ENCODE results near the gene FXYD1.

Gene FXYD1

DNA sequence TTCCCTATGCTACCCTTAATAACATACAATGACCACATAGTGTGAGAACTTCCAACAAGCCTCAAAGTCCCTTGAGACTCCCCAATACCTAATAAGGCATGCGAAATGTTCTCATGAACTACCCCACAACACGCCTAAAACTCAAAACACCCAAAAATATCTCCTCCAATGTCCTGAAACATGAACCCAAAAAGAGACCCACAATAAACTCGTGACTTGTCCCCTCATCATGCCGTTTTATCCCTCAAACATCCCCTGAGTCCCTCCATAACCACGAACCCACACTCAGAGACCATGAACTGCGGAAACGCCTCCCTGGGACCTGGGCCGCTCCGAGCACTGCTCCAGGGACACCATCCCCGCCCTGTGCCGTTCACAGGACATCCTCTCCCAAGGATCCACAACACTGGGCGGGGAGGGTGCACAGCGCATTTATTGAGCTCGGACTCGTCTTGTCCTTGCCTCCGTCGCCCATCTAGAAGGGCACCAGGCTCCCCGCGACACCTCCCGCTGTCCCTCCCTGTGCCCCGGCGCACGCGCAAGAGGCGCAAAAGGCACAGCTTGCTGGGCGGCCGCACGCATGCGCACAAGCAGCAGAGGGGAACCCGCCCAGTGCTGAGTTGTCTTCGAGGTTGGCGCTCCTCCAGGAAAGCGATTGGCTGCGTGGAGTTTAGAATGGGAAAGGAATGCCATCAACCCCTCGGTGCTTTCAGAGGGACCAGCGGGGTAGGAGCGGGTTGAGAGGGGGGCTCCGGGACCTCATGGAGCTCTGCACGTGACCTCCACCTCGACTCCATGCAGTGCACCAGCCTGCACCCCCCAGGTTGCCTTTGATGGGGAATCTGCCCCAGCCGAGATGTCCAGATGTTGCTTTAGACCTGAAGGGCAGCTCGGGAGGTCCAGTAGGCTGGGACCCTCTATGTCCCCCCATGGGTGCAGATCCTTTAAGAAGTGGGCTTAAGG, 14.2 kb upstream of the FXYD1 start:
- H3K4me3 ChIP-seq (ENCODE audit: low read depth in 1 of 2, low read length in 1 of 2), result peak overlapping the region; percentile 52 to 53
- peaks cover 8 to 9% of the 10 kb centered on the region in 2 experiments for H3K4me1 ChIP-seq (ENCODE audit: control insufficient read depth in 1 of 2, insufficient read depth in 1 of 2, low read depth in 1 of 2, low read length in 1 of 2)

DNA sequence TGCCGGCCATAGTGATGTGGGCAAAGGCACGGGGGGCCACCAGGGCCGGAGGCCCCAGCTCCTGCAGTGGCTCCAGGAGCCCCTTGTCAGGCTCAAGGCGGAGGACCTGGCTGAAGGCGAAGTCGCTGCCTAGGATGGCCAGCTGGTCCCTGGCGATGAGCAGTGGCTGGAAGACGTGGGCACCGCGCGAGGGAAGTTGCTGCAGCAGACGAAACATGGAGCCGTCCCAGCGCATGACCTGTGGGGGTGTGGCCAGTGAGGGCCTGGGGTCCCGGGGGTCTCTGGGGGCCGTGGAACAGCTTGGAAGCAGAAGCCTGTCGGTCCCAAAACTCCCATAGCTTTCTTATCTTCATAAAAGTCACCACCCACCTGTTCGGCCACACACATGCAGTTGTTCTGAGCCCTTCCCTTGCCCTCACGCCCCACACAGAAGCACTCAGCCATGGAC, 13.3 kb upstream of the FXYD1 start:
- TF ChIP-seq, protein P1, sequence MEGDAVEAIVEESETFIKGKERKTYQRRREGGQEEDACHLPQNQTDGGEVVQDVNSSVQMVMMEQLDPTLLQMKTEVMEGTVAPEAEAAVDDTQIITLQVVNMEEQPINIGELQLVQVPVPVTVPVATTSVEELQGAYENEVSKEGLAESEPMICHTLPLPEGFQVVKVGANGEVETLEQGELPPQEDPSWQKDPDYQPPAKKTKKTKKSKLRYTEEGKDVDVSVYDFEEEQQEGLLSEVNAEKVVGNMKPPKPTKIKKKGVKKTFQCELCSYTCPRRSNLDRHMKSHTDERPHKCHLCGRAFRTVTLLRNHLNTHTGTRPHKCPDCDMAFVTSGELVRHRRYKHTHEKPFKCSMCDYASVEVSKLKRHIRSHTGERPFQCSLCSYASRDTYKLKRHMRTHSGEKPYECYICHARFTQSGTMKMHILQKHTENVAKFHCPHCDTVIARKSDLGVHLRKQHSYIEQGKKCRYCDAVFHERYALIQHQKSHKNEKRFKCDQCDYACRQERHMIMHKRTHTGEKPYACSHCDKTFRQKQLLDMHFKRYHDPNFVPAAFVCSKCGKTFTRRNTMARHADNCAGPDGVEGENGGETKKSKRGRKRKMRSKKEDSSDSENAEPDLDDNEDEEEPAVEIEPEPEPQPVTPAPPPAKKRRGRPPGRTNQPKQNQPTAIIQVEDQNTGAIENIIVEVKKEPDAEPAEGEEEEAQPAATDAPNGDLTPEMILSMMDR (IDR thresholded peaks at IDR 0.05), result no peak
- Histone ChIP-seq H3K27me3 (no peaks in the 10 kb centered on the region), H3K9me3 (no peaks in the 10 kb centered on the region), H3K36me3 (no peaks in the 10 kb centered on the region), H3K27ac (no peak overlapping the region), H3K4me1 (ENCODE audit: control insufficient read depth in 1 of 2, insufficient read depth in 1 of 2, low read depth in 1 of 2, low read length in 1 of 2) (peaks cover 8 to 9% of the 10 kb centered on the region in 2 experiments), H3K4me3 (ENCODE audit: low read depth in 1 of 2, low read length in 1 of 2) (no peak overlapping the region)

More for the DNA sequence above, 14.2 kb upstream of the FXYD1 start:
- peaks cover 6% of the 10 kb centered on the region for H3K27me3 ChIP-seq
- H3K27ac ChIP-seq, result no peak overlapping the region
- H3K36me3 ChIP-seq, result no peaks in the 10 kb centered on the region
- TF ChIP-seq, protein P1 (IDR thresholded peaks at IDR 0.05), result no peak
- H3K9me3 ChIP-seq, result no peaks in the 10 kb centered on the region

DNA sequence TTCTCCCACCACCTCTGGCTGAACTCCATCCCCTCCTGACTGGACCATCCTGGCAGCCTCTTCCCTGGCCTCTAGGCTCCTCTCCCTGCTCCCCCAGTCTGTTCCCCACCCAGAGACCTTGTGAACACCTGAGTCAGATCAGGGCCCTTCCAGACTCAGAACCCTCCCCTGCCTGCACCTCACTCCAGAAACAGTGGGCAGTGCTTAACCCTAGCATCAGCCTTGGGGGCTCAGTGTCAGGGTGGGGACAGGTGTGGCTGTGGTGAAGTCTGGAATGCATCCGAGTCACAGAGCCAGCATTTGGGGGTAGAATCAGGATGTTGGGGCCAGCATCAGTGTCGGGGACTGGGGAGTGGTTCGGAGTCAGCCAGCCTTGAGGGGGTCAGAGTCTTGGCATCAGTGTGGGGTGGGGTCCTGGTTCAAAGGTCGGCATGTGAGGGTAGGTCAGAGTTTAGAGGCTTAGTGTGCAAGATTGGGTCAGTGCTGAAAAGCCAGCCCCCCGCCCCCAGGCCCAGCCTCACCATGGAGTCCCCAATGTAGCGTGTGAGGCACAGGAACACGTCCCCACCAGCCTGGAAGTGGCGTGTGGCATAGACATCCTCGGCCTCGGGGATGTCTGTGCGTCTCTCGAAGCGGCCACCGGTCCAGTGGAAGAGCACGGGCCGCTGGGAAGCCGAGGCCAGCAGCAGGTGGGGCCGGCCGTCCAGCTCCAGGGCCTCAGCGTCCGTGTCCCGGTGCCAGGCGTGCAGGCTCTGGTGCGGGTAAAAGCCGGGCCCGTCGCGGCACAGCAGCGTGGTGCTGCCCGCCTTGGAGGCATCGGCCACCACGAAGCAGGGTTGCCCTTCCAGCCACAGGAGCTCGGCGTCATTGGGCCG, 12.6 kb upstream of the FXYD1 start:
- Histone ChIP-seq H3K4me1 (ENCODE audit: control insufficient read depth in 1 of 2, insufficient read depth in 1 of 2, low read depth in 1 of 2, low read length in 1 of 2) (peaks cover 8 to 9% of the 10 kb centered on the region in 2 experiments), H3K27me3 (no peaks in the 10 kb centered on the region)

DNA sequence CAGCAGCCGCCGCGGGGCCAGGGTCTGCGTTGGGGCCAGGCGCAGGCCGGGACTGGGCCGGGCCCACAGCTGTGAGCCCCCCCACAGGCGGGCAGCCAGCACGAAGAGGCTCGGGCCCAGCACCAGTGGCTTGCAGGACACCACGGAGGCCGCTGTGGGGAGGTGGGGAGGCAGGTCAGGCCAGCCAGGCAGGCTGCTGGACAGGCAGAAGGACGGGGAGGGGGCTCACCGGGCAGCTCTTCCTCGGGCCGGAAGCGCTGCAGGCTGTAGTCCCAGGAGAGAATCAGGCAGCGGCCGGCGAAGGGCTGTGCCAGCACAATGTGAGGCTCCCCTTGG, 12.0 kb upstream of the FXYD1 start:
- Histone ChIP-seq H3K9me3 (no peaks in the 10 kb centered on the region), H3K27ac (no peak overlapping the region), H3K4me3 (ENCODE audit: low read depth in 1 of 2, low read length in 1 of 2) (no peak overlapping the region), H3K27me3 (no peaks in the 10 kb centered on the region), H3K36me3 (no peaks in the 10 kb centered on the region), H3K4me1 (ENCODE audit: control insufficient read depth in 1 of 2, insufficient read depth in 1 of 2, low read depth in 1 of 2, low read length in 1 of 2) (peaks cover 8 to 9% of the 10 kb centered on the region in 2 experiments)
- TF ChIP-seq, protein P1 (IDR thresholded peaks at IDR 0.05), result no peak

More for the DNA sequence above, 12.6 kb upstream of the FXYD1 start:
- Histone ChIP-seq H3K36me3 (no peaks in the 10 kb centered on the region), H3K9me3 (no peaks in the 10 kb centered on the region), H3K27ac (no peak overlapping the region), H3K4me3 (ENCODE audit: low read depth in 1 of 2, low read length in 1 of 2) (no peak overlapping the region)
- TF ChIP-seq, protein P1 (IDR thresholded peaks at IDR 0.05), result no peak

DNA sequence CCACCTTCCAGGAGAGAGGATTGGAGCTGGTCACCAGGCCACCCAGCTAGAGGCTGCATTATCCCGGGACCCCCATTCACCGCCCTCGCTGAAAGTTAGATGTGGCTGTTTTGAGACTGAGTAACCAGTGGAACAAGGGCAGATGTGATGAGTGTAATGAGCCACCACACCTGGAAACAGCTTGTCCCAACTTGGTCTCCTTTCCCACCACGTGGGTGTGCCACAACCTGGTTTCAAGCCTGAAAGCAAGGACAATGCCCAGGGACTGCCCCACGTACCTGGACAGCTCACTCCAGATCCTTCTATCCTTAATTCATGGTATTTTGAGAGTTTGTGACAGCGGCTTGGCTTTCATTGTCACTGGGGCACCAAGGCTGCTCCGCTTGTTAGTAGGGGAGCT, 10.8 kb upstream of the FXYD1 start:
- Histone ChIP-seq H3K27ac (no peak overlapping the region), H3K4me1 (ENCODE audit: control insufficient read depth in 1 of 2, insufficient read depth in 1 of 2, low read depth in 1 of 2, low read length in 1 of 2) (peaks cover 8 to 9% of the 10 kb centered on the region in 2 experiments), H3K27me3 (no peaks in the 10 kb centered on the region), H3K4me3 (ENCODE audit: low read depth in 1 of 2, low read length in 1 of 2) (no peak overlapping the region), H3K9me3 (no peaks in the 10 kb centered on the region), H3K36me3 (no peaks in the 10 kb centered on the region)
- TF ChIP-seq, protein P1 (IDR thresholded peaks at IDR 0.05), result no peak
